ENCODE results near the gene COMMD9. TPM values are rescaled to one million over a fixed set of nuclear protein-coding genes. Genes with fewer than 3 reads are reported as not detected.

The COMMD9 gene
- total and polyA plus RNA-seq, 9 donors: 46.4 to 70.2 (median 54.2) TPM

DNA sequence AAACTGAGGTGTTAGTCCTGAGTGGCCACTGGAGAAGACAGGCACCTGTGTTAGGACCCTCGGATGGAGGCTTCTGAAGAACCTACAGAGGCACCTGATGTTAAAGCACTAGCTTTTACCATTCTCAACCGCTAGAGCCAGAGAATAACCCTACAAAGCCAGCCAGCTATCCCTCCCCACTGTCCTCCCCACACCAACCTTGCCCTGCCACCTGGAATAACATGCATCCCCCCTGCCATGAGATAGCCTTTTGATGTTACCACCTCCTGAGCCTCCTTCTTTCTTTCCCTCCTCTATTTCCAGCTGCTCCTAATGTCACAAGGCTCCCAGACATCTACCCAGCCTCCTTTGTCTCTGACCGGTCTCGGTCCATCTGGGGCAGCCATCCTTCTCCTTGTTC, 28.1 kb downstream of the COMMD9 start:
- no peak overlapping the region for H3K4me3 ChIP-seq (ENCODE audit: low read length)
- H3K36me3 ChIP-seq (ENCODE audit: control insufficient read depth, insufficient read depth, low read length): no peaks in the 10 kb centered on the region
- no peak for DNase-seq
- peaks cover 20% of the 10 kb centered on the region for H3K4me1 ChIP-seq (ENCODE audit: control insufficient read depth, insufficient read depth, low read length)
- H3K9me3 ChIP-seq (replicated peaks; ENCODE audit: control insufficient read depth, low read depth, low read length): peaks cover 4% of the 10 kb centered on the region
- 79% methylated on average over 4 of the region's 4 CpGs for WGBS (ENCODE audit: insufficient coverage)
- H3K27me3 ChIP-seq (ENCODE audit: control insufficient read depth, insufficient read depth, low read length): peaks cover 20% of the 10 kb centered on the region
- no peak overlapping the region for H3K27ac ChIP-seq (ENCODE audit: low read length)

DNA sequence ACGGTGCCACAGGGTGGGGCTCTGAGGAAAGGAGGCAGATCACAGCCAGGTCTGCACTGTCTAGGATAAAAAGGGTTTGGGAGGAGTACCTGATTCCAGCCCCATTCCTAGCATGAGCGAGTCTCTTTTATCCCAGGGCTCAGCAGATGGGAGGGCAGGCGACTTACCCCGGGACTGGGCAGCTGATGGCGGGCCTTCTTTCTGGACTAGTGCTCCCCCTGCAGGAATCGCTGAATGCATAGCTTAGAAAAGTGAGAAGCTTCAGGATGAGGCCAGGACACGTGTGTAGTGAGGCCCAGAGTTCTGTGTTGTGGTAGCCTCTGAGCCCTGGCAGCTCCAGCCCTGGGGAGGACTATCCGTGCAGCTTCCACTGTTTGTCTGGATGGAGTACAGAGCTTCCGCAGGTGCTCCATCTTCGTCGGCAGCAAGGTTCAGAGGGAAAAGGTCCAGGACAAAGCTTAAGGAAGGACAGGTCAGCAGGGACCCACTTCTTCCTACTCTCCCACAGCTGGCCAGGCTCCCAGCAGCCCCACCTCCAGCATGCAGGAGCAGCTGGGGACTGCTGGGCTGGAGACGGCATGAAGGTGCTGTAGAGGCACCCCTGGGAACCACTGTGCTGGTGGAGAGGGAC, 30.4 kb downstream of the COMMD9 start:
- Histone ChIP-seq H3K27me3 (ENCODE audit: control insufficient read depth, insufficient read depth, low read length) (peaks cover 20% of the 10 kb centered on the region), H3K36me3 (ENCODE audit: control insufficient read depth, insufficient read depth, low read length) (no peaks in the 10 kb centered on the region), H3K4me3 (ENCODE audit: low read length) (no peak overlapping the region), H3K4me1 (ENCODE audit: control insufficient read depth, insufficient read depth, low read length) (peaks cover 12% of the 10 kb centered on the region), H3K9me3 (replicated peaks; ENCODE audit: control insufficient read depth, low read depth, low read length) (peaks cover 5% of the 10 kb centered on the region), H3K27ac (ENCODE audit: low read length) (no peak overlapping the region)
- WGBS (ENCODE audit: insufficient coverage): 17% methylated on average over 7 of the region's 12 CpGs
- DNase-seq: peak; percentile 74

- no peaks in the 10 kb centered on the region for H3K36me3 ChIP-seq (ENCODE audit: control insufficient read depth, insufficient read depth, low read length)
- DNase-seq: no peak
- H3K9me3 ChIP-seq (replicated peaks; ENCODE audit: control insufficient read depth, low read depth, low read length): peaks cover 5% of the 10 kb centered on the region
- WGBS (ENCODE audit: insufficient coverage): 72% methylated on average over 5 of the region's 5 CpGs
- H3K4me3 ChIP-seq (ENCODE audit: low read length): no peak overlapping the region
- H3K27me3 ChIP-seq (ENCODE audit: control insufficient read depth, insufficient read depth, low read length): peaks cover 20% of the 10 kb centered on the region
- no peak overlapping the region for H3K27ac ChIP-seq (ENCODE audit: low read length)
- H3K4me1 ChIP-seq (ENCODE audit: control insufficient read depth, insufficient read depth, low read length): peaks cover 23% of the 10 kb centered on the region
These were observed 31.9 kb downstream of the COMMD9 start for GRCh38 chr11:36257351-36257750.

GRCh38 chr11:36254713-36255112, 34.5 kb downstream of the COMMD9 start:
- H3K27ac ChIP-seq (ENCODE audit: low read length): no peak overlapping the region
- peaks cover 10% of the 10 kb centered on the region for H3K9me3 ChIP-seq (replicated peaks; ENCODE audit: control insufficient read depth, low read depth, low read length)
- no peaks in the 10 kb centered on the region for H3K36me3 ChIP-seq (ENCODE audit: control insufficient read depth, insufficient read depth, low read length)
- H3K27me3 ChIP-seq (ENCODE audit: control insufficient read depth, insufficient read depth, low read length): peaks cover 16% of the 10 kb centered on the region
- no peak for DNase-seq
- no peak overlapping the region for H3K4me3 ChIP-seq (ENCODE audit: low read length)
- 60% methylated on average over 1 of the region's 1 CpG for WGBS (ENCODE audit: insufficient coverage)
- H3K4me1 ChIP-seq (ENCODE audit: control insufficient read depth, insufficient read depth, low read length): peaks cover 23% of the 10 kb centered on the region

GRCh38 chr11:36253238-36253637, 36.0 kb downstream of the COMMD9 start:
- H3K4me3 ChIP-seq (ENCODE audit: low read length): no peak overlapping the region
- H3K27me3 ChIP-seq (ENCODE audit: control insufficient read depth, insufficient read depth, low read length): peaks cover 14% of the 10 kb centered on the region
- 37% methylated on average over 5 of the region's 5 CpGs for WGBS (ENCODE audit: insufficient coverage)
- peaks cover 10% of the 10 kb centered on the region for H3K9me3 ChIP-seq (replicated peaks; ENCODE audit: control insufficient read depth, low read depth, low read length)
- peak; percentile 86 for DNase-seq
- no peaks in the 10 kb centered on the region for H3K36me3 ChIP-seq (ENCODE audit: control insufficient read depth, insufficient read depth, low read length)
- H3K4me1 ChIP-seq (ENCODE audit: control insufficient read depth, insufficient read depth, low read length): peaks cover 13% of the 10 kb centered on the region
- H3K27ac ChIP-seq (ENCODE audit: low read length): no peak overlapping the region

GRCh38 chr11:36251823-36252222, 37.4 kb downstream of the COMMD9 start:
- no peaks in the 10 kb centered on the region for H3K36me3 ChIP-seq (ENCODE audit: control insufficient read depth, insufficient read depth, low read length)
- H3K9me3 ChIP-seq (replicated peaks; ENCODE audit: control insufficient read depth, low read depth, low read length): peaks cover 10% of the 10 kb centered on the region
- no peak overlapping the region for H3K4me3 ChIP-seq (ENCODE audit: low read length)
- DNase-seq: no peak
- no CpG with 5 or more reads among the region's 2 CpGs for WGBS (ENCODE audit: insufficient coverage)
- H3K27me3 ChIP-seq (ENCODE audit: control insufficient read depth, insufficient read depth, low read length): peaks cover 5% of the 10 kb centered on the region
- no peak overlapping the region for H3K27ac ChIP-seq (ENCODE audit: low read length)
- peaks cover 13% of the 10 kb centered on the region for H3K4me1 ChIP-seq (ENCODE audit: control insufficient read depth, insufficient read depth, low read length)

GRCh38 chr11:36249246-36249645, 40.0 kb downstream of the COMMD9 start:
- H3K4me1 ChIP-seq (ENCODE audit: control insufficient read depth, insufficient read depth, low read length): peaks cover 13% of the 10 kb centered on the region
- H3K27ac ChIP-seq (ENCODE audit: low read length): no peak overlapping the region
- H3K27me3 ChIP-seq (ENCODE audit: control insufficient read depth, insufficient read depth, low read length): peaks cover 2% of the 10 kb centered on the region
- WGBS (ENCODE audit: insufficient coverage): no CpG with 5 or more reads among the region's 2 CpGs
- peaks cover 5% of the 10 kb centered on the region for H3K9me3 ChIP-seq (replicated peaks; ENCODE audit: control insufficient read depth, low read depth, low read length)
- H3K36me3 ChIP-seq (ENCODE audit: control insufficient read depth, insufficient read depth, low read length): no peaks in the 10 kb centered on the region
- no peak overlapping the region for H3K4me3 ChIP-seq (ENCODE audit: low read length)
- no peak for DNase-seq

- H3K4me3 ChIP-seq (ENCODE audit: low read length): no peak overlapping the region
- 71% methylated on average over 1 of the region's 4 CpGs for WGBS (ENCODE audit: insufficient coverage)
- H3K27me3 ChIP-seq (ENCODE audit: control insufficient read depth, insufficient read depth, low read length): peaks cover 2% of the 10 kb centered on the region
- H3K4me1 ChIP-seq (ENCODE audit: control insufficient read depth, insufficient read depth, low read length): peaks cover 9% of the 10 kb centered on the region
- no peak overlapping the region for H3K27ac ChIP-seq (ENCODE audit: low read length)
- H3K9me3 ChIP-seq (replicated peaks; ENCODE audit: control insufficient read depth, low read depth, low read length): peaks cover 5% of the 10 kb centered on the region
- no peaks in the 10 kb centered on the region for H3K36me3 ChIP-seq (ENCODE audit: control insufficient read depth, insufficient read depth, low read length)
- no peak for DNase-seq
These were observed 40.8 kb downstream of the COMMD9 start for GRCh38 chr11:36248436-36248835.

DNA sequence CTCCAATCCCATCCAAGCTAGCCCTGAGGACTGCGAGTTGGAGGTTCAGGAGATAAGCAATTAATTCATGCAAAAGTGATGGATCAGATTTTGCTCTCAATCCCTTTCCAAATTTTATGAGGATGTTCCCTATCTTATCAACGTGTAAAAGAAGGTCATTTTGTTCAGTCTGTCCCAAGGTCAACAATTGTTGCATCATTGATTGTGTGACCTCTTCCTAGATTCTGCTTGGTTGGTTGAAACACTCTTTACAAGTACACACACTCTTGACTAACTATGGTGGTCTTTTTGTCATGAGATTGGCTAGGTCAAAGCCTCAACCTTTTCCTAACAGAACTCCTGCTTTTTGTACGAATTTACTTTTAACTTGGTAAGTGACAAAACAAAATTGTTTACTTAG, 41.7 kb downstream of the COMMD9 start:
- Histone ChIP-seq H3K4me1 (ENCODE audit: control insufficient read depth, insufficient read depth, low read length) (peaks cover 2% of the 10 kb centered on the region), H3K4me3 (ENCODE audit: low read length) (no peak overlapping the region), H3K9me3 (replicated peaks; ENCODE audit: control insufficient read depth, low read depth, low read length) (peaks cover 5% of the 10 kb centered on the region), H3K27ac (ENCODE audit: low read length) (no peak overlapping the region), H3K27me3 (ENCODE audit: control insufficient read depth, insufficient read depth, low read length) (peaks cover 2% of the 10 kb centered on the region), H3K36me3 (ENCODE audit: control insufficient read depth, insufficient read depth, low read length) (no peaks in the 10 kb centered on the region)
- WGBS (ENCODE audit: insufficient coverage): no CpG with 5 or more reads among the region's 3 CpGs
- DNase-seq: no peak

- DNase-seq: no peak
- Histone ChIP-seq H3K9me3 (replicated peaks; ENCODE audit: control insufficient read depth, low read depth, low read length) (no peaks in the 10 kb centered on the region), H3K4me1 (ENCODE audit: control insufficient read depth, insufficient read depth, low read length) (peaks cover 2% of the 10 kb centered on the region), H3K27ac (ENCODE audit: low read length) (no peak overlapping the region), H3K36me3 (ENCODE audit: control insufficient read depth, insufficient read depth, low read length) (no peaks in the 10 kb centered on the region), H3K4me3 (ENCODE audit: low read length) (no peak overlapping the region), H3K27me3 (ENCODE audit: control insufficient read depth, insufficient read depth, low read length) (peaks cover 2% of the 10 kb centered on the region)
- no CpG with 5 or more reads among the region's 1 CpG for WGBS (ENCODE audit: insufficient coverage)
These were observed 45.6 kb downstream of the COMMD9 start for GRCh38 chr11:36243641-36244040.

- WGBS (ENCODE audit: insufficient coverage): no CpG with 5 or more reads among the region's 1 CpG
- Histone ChIP-seq H3K4me1 (ENCODE audit: control insufficient read depth, insufficient read depth, low read length) (peaks cover 2% of the 10 kb centered on the region), H3K27ac (ENCODE audit: low read length) (no peak overlapping the region), H3K9me3 (replicated peaks; ENCODE audit: control insufficient read depth, low read depth, low read length) (no peaks in the 10 kb centered on the region), H3K36me3 (ENCODE audit: control insufficient read depth, insufficient read depth, low read length) (no peaks in the 10 kb centered on the region), H3K4me3 (ENCODE audit: low read length) (no peak overlapping the region), H3K27me3 (ENCODE audit: control insufficient read depth, insufficient read depth, low read length) (peaks cover 2% of the 10 kb centered on the region)
- no peak for DNase-seq
These were observed 47.7 kb downstream of the COMMD9 start for GRCh38 chr11:36241497-36241896.
